ENCODE data around the gene NLRP6. TPM values are rescaled to one million over a fixed set of nuclear protein-coding genes. Genes with fewer than 3 reads are reported as not detected.

Gene NLRP6
- total and polyA plus RNA-seq, 2 donors (not counting 1 experiment from before 2014, with no cell fraction given) = 1.4 to 2.7 TPM

DNA sequence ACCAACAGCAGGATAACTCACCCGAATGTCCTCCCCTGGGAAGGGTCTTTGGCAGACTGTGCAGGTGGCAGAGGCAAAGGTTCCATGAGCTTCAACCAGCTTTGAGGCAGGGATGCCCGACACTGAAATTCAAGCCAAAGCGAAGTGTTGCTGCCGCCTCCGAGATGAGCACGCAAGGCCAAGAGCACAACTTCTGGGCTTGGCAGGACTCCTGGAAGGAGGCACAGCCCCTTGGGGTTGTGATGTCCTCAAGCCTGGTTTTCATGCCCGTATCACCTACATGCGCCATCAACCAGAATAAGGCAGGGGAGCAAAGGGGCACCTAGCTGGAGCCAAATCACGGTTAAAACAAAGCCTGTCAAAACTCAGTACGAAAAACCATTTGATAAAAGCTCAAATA is 47.8 kb upstream of the NLRP6 start:
- ChIA-PET POLR2A (interaction anchor here (1.6 kb wide), 1 partner anchor 23 kb away, joined by 4 read pairs; the partner anchor contains the start of genes BET1L and RIC8A), CTCF (interaction anchor here (2.2 kb wide), 1 partner anchor 20 kb away, joined by 8 read pairs; no protein-coding TSS in a partner anchor)
- H3K36me3 ChIP-seq (replicated peaks in 1 of 2; ENCODE audit: control extremely low read depth in 1 of 2, control insufficient read depth in 1 of 2, extremely low read depth in 1 of 2, insufficient read depth in 2 of 2, low read length in 1 of 2) = peaks cover 0 to 14% of the 10 kb centered on the region in 2 experiments
- H3K79me2 ChIP-seq (ENCODE audit: control insufficient read depth, insufficient read depth, low read length) = peaks cover 24% of the 10 kb centered on the region
- peaks cover 4% of the 10 kb centered on the region in 2 donors for H3K4me1 ChIP-seq (ENCODE audit: control insufficient read depth in 2 of 2, insufficient read depth in 2 of 2, low read length in 2 of 2)
- H3K9me3 ChIP-seq (ENCODE audit: control extremely low read depth in 1 of 3, control insufficient read depth in 2 of 3, insufficient read depth in 1 of 3, low read length in 2 of 3) = no peaks in the 10 kb centered on the region
- Mint-ChIP-seq H3K4me3 (no peak overlapping the region), H3K27ac (no peak overlapping the region), H3K9me3 (ENCODE audit: insufficient read depth) (no peaks in the 10 kb centered on the region), H3K4me1 (peaks cover 13% of the 10 kb centered on the region), H3K27me3 (no peaks in the 10 kb centered on the region)
- no peaks in the 10 kb centered on the region for H3K27me3 ChIP-seq (replicated peaks in 1 of 4; ENCODE audit: control extremely low read depth in 1 of 4, control insufficient read depth in 3 of 4, insufficient read depth in 4 of 4, low read length in 3 of 4)
- H3K27ac ChIP-seq (ENCODE audit: low read length in 2 of 2) = no peak overlapping the region
- no peak for TF ChIP-seq EZH2 (IDR thresholded peaks at IDR 0.05; ENCODE audit: borderline replicate concordance, insufficient read depth, low read depth, low read length, poor library complexity, severe bottlenecking)
- no peak for TF ChIP-seq CTCF (IDR thresholded peaks at IDR 0.05)
- H3K9ac ChIP-seq (ENCODE audit: low read length) = no peak overlapping the region
- DNase-seq = no peak
- no peak for ATAC-seq (ENCODE audit: low read depth)
- no peak overlapping the region for H2AFZ ChIP-seq (ENCODE audit: insufficient read depth, low read depth, low read length, poor library complexity, severe bottlenecking)
- intact Hi-C loops (cut with micrococcal nuclease) = no loop called here
- H4K20me1 ChIP-seq (ENCODE audit: control insufficient read depth, insufficient read depth, low read length, poor library complexity, severe bottlenecking) = no peaks in the 10 kb centered on the region
- H3K4me2 ChIP-seq (replicated peaks; ENCODE audit: low read depth, low read length, poor library complexity, severe bottlenecking) = no peak overlapping the region
- no peak overlapping the region for H3K4me3 ChIP-seq (ENCODE audit: control extremely low read depth in 1 of 5, extremely low read depth in 1 of 5, insufficient read depth in 1 of 5, low read depth in 2 of 5, low read length in 4 of 5)
- over 99% methylated on average over 9 of the region's 10 CpGs for WGBS (ENCODE audit: insufficient coverage)

- H3K4me1 Mint-ChIP-seq = peaks cover 22% of the 10 kb centered on the region
- intact Hi-C loops (cut with micrococcal nuclease) = no loop called here
- ChIA-PET POLR2A (interaction anchor here (1.3 kb wide), 1 partner anchor 26 kb away, joined by 3 read pairs; the partner anchor contains the start of gene BET1L), CTCF (no interaction called here)
- 96% methylated on average over 20 of the region's 20 CpGs for WGBS (ENCODE audit: insufficient coverage)
- no peaks in the 10 kb centered on the region for H3K9me3 Mint-ChIP-seq (ENCODE audit: insufficient read depth)
- Histone ChIP-seq H2AFZ (ENCODE audit: insufficient read depth, low read depth, low read length, poor library complexity, severe bottlenecking) (no peak overlapping the region), H3K79me2 (ENCODE audit: control insufficient read depth, insufficient read depth, low read length) (peaks cover 25% of the 10 kb centered on the region), H3K36me3 (replicated peaks in 1 of 2; ENCODE audit: control extremely low read depth in 1 of 2, control insufficient read depth in 1 of 2, extremely low read depth in 1 of 2, insufficient read depth in 2 of 2, low read length in 1 of 2) (peaks cover 0 to 12% of the 10 kb centered on the region in 2 experiments), H3K27me3 (replicated peaks in 1 of 4; ENCODE audit: control extremely low read depth in 1 of 4, control insufficient read depth in 3 of 4, insufficient read depth in 4 of 4, low read length in 3 of 4) (no peaks in the 10 kb centered on the region), H3K4me3 (ENCODE audit: control extremely low read depth in 1 of 5, extremely low read depth in 1 of 5, insufficient read depth in 1 of 5, low read depth in 2 of 5, low read length in 4 of 5) (no peak overlapping the region), H3K4me2 (replicated peaks; ENCODE audit: low read depth, low read length, poor library complexity, severe bottlenecking) (no peak overlapping the region), H3K27ac (ENCODE audit: low read length in 2 of 2) (no peak overlapping the region), H4K20me1 (ENCODE audit: control insufficient read depth, insufficient read depth, low read length, poor library complexity, severe bottlenecking) (peaks cover 8% of the 10 kb centered on the region), H3K4me1 (ENCODE audit: control insufficient read depth in 2 of 2, insufficient read depth in 2 of 2, low read length in 2 of 2) (peaks cover 15 to 17% of the 10 kb centered on the region in 2 donors), H3K9me3 (ENCODE audit: control extremely low read depth in 1 of 3, control insufficient read depth in 2 of 3, insufficient read depth in 1 of 3, low read length in 2 of 3) (no peaks in the 10 kb centered on the region), H3K9ac (ENCODE audit: low read length) (no peak overlapping the region)
- TF ChIP-seq CTCF (IDR thresholded peaks at IDR 0.05) (no peak), EZH2 (IDR thresholded peaks at IDR 0.05; ENCODE audit: borderline replicate concordance, insufficient read depth, low read depth, low read length, poor library complexity, severe bottlenecking) (no peak)
- H3K4me3 Mint-ChIP-seq = no peak overlapping the region
- H3K27ac Mint-ChIP-seq = no peak overlapping the region
- ATAC-seq (ENCODE audit: low read depth) (no peak), DNase-seq (no peak)
- H3K27me3 Mint-ChIP-seq = no peaks in the 10 kb centered on the region
Observed at GRCh38 chr11:232783-233565, 45.2 kb upstream of the NLRP6 start.

All from B cell (primary cell).